Measurements from ENCODE around the gene SYN1. TPM values are rescaled to one million over a fixed set of nuclear protein-coding genes. Genes with fewer than 3 reads are reported as not detected.
A peak's percentile ranks its signal among the peaks of the same experiment; 100 is the strongest.

SYN1 gene
- total RNA-seq, 1 experiment from 2014 or later = 11.7 TPM

DNA sequence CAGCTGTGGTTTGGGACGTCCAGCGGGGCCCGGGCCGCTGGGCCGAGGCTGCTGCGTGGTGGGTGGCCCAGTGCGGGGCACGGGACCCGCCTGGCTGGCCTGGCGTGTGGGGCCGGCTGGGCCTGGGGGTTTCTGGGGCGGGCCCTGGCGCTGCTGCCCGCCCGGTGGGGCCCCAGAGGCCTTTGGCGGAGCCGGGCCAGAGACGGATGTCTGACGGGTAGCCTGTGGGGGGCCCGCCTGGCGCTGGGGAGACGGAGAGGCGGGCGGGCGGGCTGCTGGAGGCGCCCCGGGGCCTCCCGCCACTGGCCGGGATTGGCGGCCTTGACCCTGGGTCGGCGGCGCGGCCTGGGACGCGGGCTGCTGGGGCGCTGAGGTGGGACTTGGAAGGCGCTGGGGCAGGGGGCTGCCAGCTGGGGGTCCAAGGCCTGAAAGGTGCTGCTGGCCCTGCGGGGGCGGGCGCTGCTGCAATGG, 45.5 kb downstream of the SYN1 start:
- H3K56ac ChIP-seq (ENCODE audit: insufficient read length, low read depth, low read length) = no peak overlapping the region
- peaks cover 3% of the 10 kb centered on the region; the same call in 1 of the 2 replicates for H3K4me1 ChIP-seq (ENCODE audit: insufficient read depth, low read length)
- peak overlapping the region; percentile 11 for H3K4me2 ChIP-seq (ENCODE audit: insufficient read depth, insufficient read length, low read length)
- H3K9me3 ChIP-seq (ENCODE audit: control insufficient read depth, low read depth, low read length) = peaks cover 40% of the 10 kb centered on the region
- TF ChIP-seq, protein P1, sequence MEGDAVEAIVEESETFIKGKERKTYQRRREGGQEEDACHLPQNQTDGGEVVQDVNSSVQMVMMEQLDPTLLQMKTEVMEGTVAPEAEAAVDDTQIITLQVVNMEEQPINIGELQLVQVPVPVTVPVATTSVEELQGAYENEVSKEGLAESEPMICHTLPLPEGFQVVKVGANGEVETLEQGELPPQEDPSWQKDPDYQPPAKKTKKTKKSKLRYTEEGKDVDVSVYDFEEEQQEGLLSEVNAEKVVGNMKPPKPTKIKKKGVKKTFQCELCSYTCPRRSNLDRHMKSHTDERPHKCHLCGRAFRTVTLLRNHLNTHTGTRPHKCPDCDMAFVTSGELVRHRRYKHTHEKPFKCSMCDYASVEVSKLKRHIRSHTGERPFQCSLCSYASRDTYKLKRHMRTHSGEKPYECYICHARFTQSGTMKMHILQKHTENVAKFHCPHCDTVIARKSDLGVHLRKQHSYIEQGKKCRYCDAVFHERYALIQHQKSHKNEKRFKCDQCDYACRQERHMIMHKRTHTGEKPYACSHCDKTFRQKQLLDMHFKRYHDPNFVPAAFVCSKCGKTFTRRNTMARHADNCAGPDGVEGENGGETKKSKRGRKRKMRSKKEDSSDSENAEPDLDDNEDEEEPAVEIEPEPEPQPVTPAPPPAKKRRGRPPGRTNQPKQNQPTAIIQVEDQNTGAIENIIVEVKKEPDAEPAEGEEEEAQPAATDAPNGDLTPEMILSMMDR (conservative IDR thresholded peaks at IDR 0.05) = no peak
- no peak overlapping the region for H3K27ac Mint-ChIP-seq
- no peak overlapping the region for H3K27ac ChIP-seq (ENCODE audit: insufficient read length, low read depth, low read length)
- no peaks in the 10 kb centered on the region for H3K79me2 ChIP-seq (ENCODE audit: insufficient read depth, low read length)
- no peaks in the 10 kb centered on the region for H3K79me1 ChIP-seq (ENCODE audit: insufficient read depth, low read depth, low read length, poor library complexity, severe bottlenecking)
- peaks cover 82 to 89% of the 10 kb centered on the region in 2 experiments for H3K9me3 Mint-ChIP-seq
- no peak overlapping the region for H2BK120ac ChIP-seq (ENCODE audit: low read depth, low read length, poor library complexity, severe bottlenecking)
- no peak overlapping the region for H4K8ac ChIP-seq (replicated peaks; ENCODE audit: insufficient read length, low read depth, low read length)
- DNase-seq = no peak
- no CpG with 5 or more reads among the region's 41 CpGs for WGBS (ENCODE audit: extremely low coverage, insufficient read length, low lambda C conversion rate)
- no peaks in the 10 kb centered on the region for H4K20me1 ChIP-seq (ENCODE audit: control insufficient read depth, insufficient read depth, insufficient read length)
- peak overlapping the region; percentile 85 for H3K14ac ChIP-seq (ENCODE audit: insufficient read depth, low read length)
- H3T11ph ChIP-seq (ENCODE audit: low read length) = no peak overlapping the region
- H2AFZ ChIP-seq (ENCODE audit: low read length) = no peak overlapping the region
- no peak overlapping the region for H4K5ac ChIP-seq (ENCODE audit: insufficient read length, low read depth, low read length)
- no peak overlapping the region for H2BK15ac ChIP-seq (ENCODE audit: low read depth, low read length)
- peaks cover 13 to 35% of the 10 kb centered on the region in 2 experiments for H3K4me1 Mint-ChIP-seq
- H3K36me3 Mint-ChIP-seq (ENCODE audit: insufficient read depth in 1 of 3, low read depth in 3 of 3) = peaks cover 35 to 44% (median 38%) of the 10 kb centered on the region in 3 experiments
- H3K9ac ChIP-seq (ENCODE audit: extremely low read depth, insufficient read length, low read length) = no peak overlapping the region
- H3K27me3 Mint-ChIP-seq (ENCODE audit: low read depth) = peaks cover 3% of the 10 kb centered on the region; the same call in 1 of the 2 replicates
- H4K91ac ChIP-seq (ENCODE audit: insufficient read length, low read depth, low read length) = no peak overlapping the region
- no peak overlapping the region for H2AK5ac ChIP-seq (ENCODE audit: insufficient read length, low read length)
- no peak overlapping the region for H3K23ac ChIP-seq (ENCODE audit: insufficient read length, low read depth, low read length)
- H3K27me3 ChIP-seq (ENCODE audit: insufficient read depth, low read length) = no peaks in the 10 kb centered on the region
- H3K4me3 Mint-ChIP-seq = peak overlapping the region in 1 of 2 experiments; percentile 68; a peak in 2 of 5 replicates
- H2BK20ac ChIP-seq (ENCODE audit: low read depth, low read length, poor library complexity, severe bottlenecking) = no peak overlapping the region
- H2BK5ac ChIP-seq (ENCODE audit: insufficient read length, low read length) = no peak overlapping the region
- H3K4ac ChIP-seq (ENCODE audit: low read depth, low read length) = no peak overlapping the region
- H3K18ac ChIP-seq (ENCODE audit: insufficient read length, low read depth, low read length) = peak overlapping the region; percentile 65
- H3K23me2 ChIP-seq (ENCODE audit: insufficient read length, low read depth, low read length, poor library complexity, severe bottlenecking) = no peaks in the 10 kb centered on the region
- no peak overlapping the region for H2BK12ac ChIP-seq (ENCODE audit: insufficient read length, low read depth, low read length)
